Naive thymus-derived CD8-positive, alpha-beta T cell (primary cell): ENCODE measurements around the gene CAMP. TPM values are rescaled to one million over a fixed set of nuclear protein-coding genes. Genes with fewer than 3 reads are reported as not detected.

ENCODE experiments used
- ATAC-seq, 2 donors: fragments of 150-1000 bp; cut with Tn5 transposase in 1 of 2; sonication (Bioruptor Pico), chemical (Tn5 transposase) in 1 of 2; 1 replicate in 1 of 2; 2 replicates in 1 of 2; pipeline ENCODE4 v1.10.0; 2021; ENCODE audit warnings: mild to moderate bottlenecking in 2 of 2, moderate library complexity in 2 of 2
- POLR2A ChIA-PET: fragments of 350-600 bp; sonication (Branson Sonifier 250); formaldehyde crosslinking; loops from one replicate; lab custom pipeline; 2021; ENCODE audit warnings: antibody characterized with exemption; lab: Charles Lee
- DNase-seq, 10 donors: peaks; one replicate each; pipeline versions ENCODE4 v3.0.0 to v3.0.0-alpha.2; 2020 to 2022
- H3K27ac Mint-ChIP-seq, 10 donors: one replicate each; pipeline ENCODE4 v1.8.0; 2020 to 2022; ENCODE audit warnings: mild to moderate bottlenecking in 10 of 10, mixed read lengths in 10 of 10, moderate library complexity in 4 of 10, inconsistent platforms in 1 of 10
- H3K27me3 Mint-ChIP-seq, 5 donors: one replicate each; pipeline ENCODE4 v1.8.0; 2021 to 2022; ENCODE audit warnings: mixed read lengths in 5 of 5
- H3K36me3 Mint-ChIP-seq, 3 donors: one replicate each; pipeline ENCODE4 v1.8.0; 2020 to 2022; ENCODE audit warnings: mixed read lengths in 3 of 3, mild to moderate bottlenecking in 2 of 3, inconsistent platforms in 1 of 3
- H3K4me1 Mint-ChIP-seq, 4 donors: one replicate each; pipeline ENCODE4 v1.8.0; 2021 to 2022; ENCODE audit warnings: mixed read lengths in 4 of 4
- H3K4me3 Mint-ChIP-seq, 10 donors: one replicate each; pipeline ENCODE4 v1.8.0; 2020 to 2022; ENCODE audit warnings: mild to moderate bottlenecking in 10 of 10, mixed read lengths in 10 of 10, moderate library complexity in 6 of 10, inconsistent platforms in 1 of 10
- H3K9me3 Mint-ChIP-seq, 9 donors: one replicate each; pipeline ENCODE4 v1.8.0; 2020 to 2022; ENCODE audit warnings: mixed read lengths in 9 of 9, mild to moderate bottlenecking in 3 of 9, inconsistent platforms in 1 of 9, moderate library complexity in 1 of 9
- polyA plus RNA-seq, 3 donors: library from polyadenylated mRNA; unstranded; fragments of 300-500 nt; fragmentation: Illumina TruSeq; gene quantifications; one replicate each; pipeline ENCODE4 v1.2.3, GENCODE V29; 2021
- total RNA-seq, 8 experiments: library from RNA in 2 of 8; stranded (reverse) in 2 of 8; gene quantifications; one replicate each; pipeline ENCODE4 v1.2.3 and lab custom pipeline; 2021 to 2026

CAMP gene
- total and polyA plus RNA-seq, 5 experiments from 2014 or later = not detected

- H3K4me3 Mint-ChIP-seq = peak overlapping the region; percentile 86 to 95 (median 92)
- ATAC-seq = no peak
- peak overlapping the region; percentile 88 to 95 (median 92) for H3K27ac Mint-ChIP-seq
- peaks cover 0 to 7% (median 0%) of the 10 kb centered on the region in 3 donors for H3K36me3 Mint-ChIP-seq
- H3K9me3 Mint-ChIP-seq = no peaks in the 10 kb centered on the region
- POLR2A ChIA-PET = interaction anchor here (0.6 to 2.8 kb wide), 6 partner anchors 23 to 315 kb away, joined by 3 to 26 read pairs (median 6); partner anchors contain the start of genes ATRIP, CDC25A and NME6
- peaks cover 2 to 43% (median 17%) of the 10 kb centered on the region in 4 donors for H3K4me1 Mint-ChIP-seq
- DNase-seq = peak in 2 of 10 donors; percentile 5 to 8
- no peaks in the 10 kb centered on the region for H3K27me3 Mint-ChIP-seq
These were observed 18.6 kb downstream of the CAMP start for GRCh38 chr3:48241796-48242455.

DNA sequence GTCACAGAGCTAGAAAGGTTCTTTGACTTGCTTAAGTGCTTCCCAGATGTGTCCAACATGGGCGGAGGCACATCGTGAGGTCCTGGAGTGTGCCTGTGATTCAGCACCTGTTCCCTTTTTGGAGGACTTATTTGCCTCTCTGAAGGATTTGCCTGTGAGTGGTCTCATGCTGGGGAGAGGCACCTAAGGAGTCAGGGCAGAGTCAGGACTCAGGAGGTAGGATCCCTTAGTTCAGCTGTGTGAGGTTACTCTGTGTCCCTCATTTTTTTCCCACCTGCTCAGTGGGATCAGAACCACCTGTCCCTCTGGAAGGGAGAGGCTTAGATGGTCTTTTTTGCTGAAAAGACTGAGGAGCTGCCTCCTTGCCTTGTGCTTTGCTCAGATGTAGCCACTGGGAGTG is 20.6 kb downstream of the CAMP start:
- ATAC-seq (no peak), DNase-seq (no peak)
- Mint-ChIP-seq H3K36me3 (peaks cover 0 to 25% (median 0%) of the 10 kb centered on the region in 3 donors), H3K9me3 (no peaks in the 10 kb centered on the region), H3K27me3 (no peaks in the 10 kb centered on the region), H3K4me3 (no peak overlapping the region), H3K27ac (peak overlapping the region in 4 of 10 donors; percentile 4 to 66 (median 32)), H3K4me1 (peaks cover 2 to 49% (median 29%) of the 10 kb centered on the region in 4 donors)
- POLR2A ChIA-PET = interaction anchor here (0.8 kb wide), 1 partner anchor 823 kb away, joined by 5 read pairs; no protein-coding TSS in a partner anchor

GRCh38 chr3:48244461-48244860 is 21.2 kb downstream of the CAMP start:
- Mint-ChIP-seq H3K9me3 (no peaks in the 10 kb centered on the region), H3K4me1 (peaks cover 2 to 49% (median 29%) of the 10 kb centered on the region in 4 donors), H3K27me3 (no peaks in the 10 kb centered on the region), H3K27ac (no peak overlapping the region), H3K4me3 (no peak overlapping the region), H3K36me3 (peaks cover 0 to 31% (median 0%) of the 10 kb centered on the region in 3 donors)
- DNase-seq = no peak
- no peak for ATAC-seq
- POLR2A ChIA-PET = no interaction called here

DNA sequence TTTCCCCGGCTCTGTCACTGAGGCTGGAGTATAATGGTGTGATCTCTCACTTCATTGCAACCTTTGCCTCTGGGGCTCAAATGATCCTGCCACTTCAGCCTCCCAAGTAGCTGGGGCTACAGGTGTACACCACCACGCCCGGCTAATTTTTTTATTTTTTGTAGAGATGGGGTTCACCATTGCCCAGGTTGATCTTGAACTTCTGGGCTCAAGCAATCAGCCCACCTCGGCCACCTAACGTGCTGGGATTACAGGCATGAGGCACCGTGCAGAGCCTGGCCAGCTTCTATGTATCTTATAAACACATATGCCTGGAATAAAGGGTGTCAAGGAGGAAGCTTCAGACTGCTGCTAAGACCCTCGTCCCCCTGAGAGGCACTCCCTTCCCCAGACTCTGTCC is 21.8 kb downstream of the CAMP start:
- POLR2A ChIA-PET = interaction anchor here (0.7 kb wide), 1 partner anchor 15 kb away, joined by 4 read pairs; no protein-coding TSS in a partner anchor

GRCh38 chr3:48247401-48247811 is 24.1 kb downstream of the CAMP start:
- DNase-seq (no peak), ATAC-seq (no peak)
- Mint-ChIP-seq H3K36me3 (peaks cover 0 to 54% (median 2%) of the 10 kb centered on the region in 3 donors), H3K9me3 (no peaks in the 10 kb centered on the region), H3K27me3 (no peaks in the 10 kb centered on the region), H3K27ac (peak overlapping the region in 3 of 10 donors; percentile 27 to 83 (median 47)), H3K4me1 (peaks cover 2 to 37% (median 18%) of the 10 kb centered on the region in 4 donors), H3K4me3 (no peak overlapping the region)
- POLR2A ChIA-PET = no interaction called here

More for the DNA sequence above, 21.8 kb downstream of the CAMP start:
- DNase-seq (no peak), ATAC-seq (no peak)
- Mint-ChIP-seq H3K36me3 (peaks cover 0 to 37% (median 0%) of the 10 kb centered on the region in 3 donors), H3K9me3 (no peaks in the 10 kb centered on the region), H3K4me3 (no peak overlapping the region), H3K27me3 (no peaks in the 10 kb centered on the region), H3K4me1 (peaks cover 2 to 48% (median 26%) of the 10 kb centered on the region in 4 donors), H3K27ac (peak overlapping the region in 2 of 10 donors; percentile 47 to 79)

DNA sequence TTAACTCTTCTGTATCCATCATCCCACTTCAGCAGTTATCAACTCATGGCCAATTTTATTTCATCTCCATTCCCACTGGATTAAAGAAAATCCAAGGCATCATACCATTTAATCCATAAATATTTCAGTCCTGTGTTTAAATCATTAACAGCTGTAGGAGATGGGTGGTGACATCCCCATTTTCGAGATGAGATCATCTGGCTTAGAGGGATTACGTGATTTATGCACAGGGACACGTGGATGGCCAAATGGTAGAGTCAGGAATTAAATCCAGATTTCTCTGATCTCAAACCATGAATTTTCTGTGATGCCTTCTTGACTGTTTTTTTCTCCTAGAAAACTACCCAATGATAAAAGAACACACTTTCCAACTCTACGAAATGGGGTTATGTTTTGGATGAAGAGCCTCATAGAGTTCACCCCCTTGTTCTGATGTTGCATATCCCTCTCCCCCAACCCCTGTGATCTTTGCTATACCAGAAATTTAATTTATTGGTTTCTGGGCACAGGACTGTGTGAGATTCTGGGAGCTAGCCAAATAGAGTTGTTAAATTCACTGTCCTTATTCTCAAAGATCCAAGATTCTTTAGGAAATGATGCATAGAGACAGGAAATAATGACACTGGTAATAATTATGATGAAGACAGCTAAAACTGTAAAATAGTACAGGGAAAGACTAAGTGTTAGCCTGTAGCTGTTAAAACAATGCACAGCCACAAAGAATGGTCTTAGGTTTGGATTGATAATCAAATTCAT is 25.0 kb downstream of the CAMP start:
- POLR2A ChIA-PET = no interaction called here
- no peaks in the 10 kb centered on the region for H3K27me3 Mint-ChIP-seq
- peaks cover 2 to 32% (median 16%) of the 10 kb centered on the region in 4 donors for H3K4me1 Mint-ChIP-seq
- ATAC-seq (no peak), DNase-seq (no peak)
- H3K36me3 Mint-ChIP-seq = peaks cover 0 to 61% (median 2%) of the 10 kb centered on the region in 3 donors
- peak overlapping the region in 2 of 10 donors; percentile 0 to 8 for H3K27ac Mint-ChIP-seq
- no peaks in the 10 kb centered on the region for H3K9me3 Mint-ChIP-seq
- no peak overlapping the region for H3K4me3 Mint-ChIP-seq

- H3K4me1 Mint-ChIP-seq = peaks cover 2 to 16% (median 11%) of the 10 kb centered on the region in 4 donors
- peaks cover 0 to 2% (median 0%) of the 10 kb centered on the region in 9 donors for H3K9me3 Mint-ChIP-seq
- H3K27me3 Mint-ChIP-seq = no peaks in the 10 kb centered on the region
- DNase-seq = no peak
- H3K4me3 Mint-ChIP-seq = no peak overlapping the region
- peak overlapping the region in 1 of 10 donors; percentile 27 for H3K27ac Mint-ChIP-seq
- no peak for ATAC-seq
- H3K36me3 Mint-ChIP-seq = peaks cover 7 to 73% (median 17%) of the 10 kb centered on the region in 3 donors
- POLR2A ChIA-PET = no interaction called here
These were observed 33.3 kb downstream of the CAMP start for GRCh38 chr3:48256557-48256956.

DNA sequence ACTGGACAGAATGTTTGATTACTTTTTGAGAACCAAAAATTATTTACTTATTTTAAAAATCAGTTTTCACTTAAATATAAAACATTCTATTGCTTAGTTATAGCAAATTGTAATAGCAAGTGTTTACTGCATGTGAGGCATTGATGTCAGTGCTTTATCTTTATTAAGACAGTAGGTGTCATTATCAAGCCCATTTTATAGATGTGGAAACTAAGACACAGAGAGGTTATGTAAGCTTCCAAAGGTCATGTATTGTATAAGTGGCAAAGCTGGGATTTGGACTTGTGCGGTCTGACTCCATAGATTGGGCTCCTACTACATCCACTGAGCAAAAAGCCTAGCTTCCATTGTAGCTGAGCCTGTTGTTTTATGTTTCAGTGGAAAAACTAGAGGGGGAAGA is 35.2 kb downstream of the CAMP start:
- Mint-ChIP-seq H3K4me3 (no peak overlapping the region), H3K27ac (peak overlapping the region in 2 of 10 donors; percentile 22 to 30), H3K27me3 (no peaks in the 10 kb centered on the region), H3K36me3 (peaks cover 7 to 77% (median 24%) of the 10 kb centered on the region in 3 donors), H3K4me1 (peaks cover 2 to 15% (median 11%) of the 10 kb centered on the region in 4 donors), H3K9me3 (peaks cover 0 to 2% (median 0%) of the 10 kb centered on the region in 9 donors)
- no peak for DNase-seq
- no peak for ATAC-seq
- POLR2A ChIA-PET = no interaction called here

GRCh38 chr3:48267782-48268181 is 44.5 kb downstream of the CAMP start:
- peaks cover 17 to 34% (median 31%) of the 10 kb centered on the region in 4 donors for H3K4me1 Mint-ChIP-seq
- POLR2A ChIA-PET = interaction anchor here (0.6 to 3.4 kb wide), 3 partner anchors 27 to 193 kb away, joined by 5 to 26 read pairs (median 22); partner anchors contain the start of genes NME6 and ZNF589
- no peaks in the 10 kb centered on the region for H3K27me3 Mint-ChIP-seq

DNA sequence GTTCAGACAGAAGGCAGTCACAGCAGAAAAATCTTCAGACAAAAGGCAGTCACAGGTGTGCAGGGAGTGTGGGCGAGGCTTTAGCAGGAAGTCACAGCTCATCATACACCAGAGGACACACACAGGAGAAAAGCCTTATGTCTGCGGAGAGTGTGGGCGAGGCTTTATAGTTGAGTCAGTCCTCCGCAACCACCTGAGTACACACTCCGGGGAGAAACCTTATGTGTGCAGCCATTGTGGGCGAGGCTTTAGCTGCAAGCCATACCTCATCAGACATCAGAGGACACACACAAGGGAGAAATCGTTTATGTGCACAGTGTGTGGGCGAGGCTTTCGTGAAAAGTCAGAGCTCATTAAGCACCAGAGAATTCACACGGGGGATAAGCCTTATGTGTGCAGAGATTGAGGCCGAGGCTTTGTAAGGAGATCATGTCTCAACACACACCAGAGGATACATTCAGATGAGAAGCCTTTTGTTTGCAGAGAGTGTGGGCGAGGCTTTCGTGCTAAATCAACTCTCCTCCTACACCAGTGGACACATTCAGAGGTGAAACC is 45.2 kb downstream of the CAMP start:
- ATAC-seq = peak; percentile 96 to 97
- POLR2A ChIA-PET = interaction anchor here (0.6 to 3.4 kb wide), 8 partner anchors 22 to 289 kb away, joined by 3 to 26 read pairs (median 5); partner anchors contain the start of genes NME6, PFKFB4 and ZNF589

More at GRCh38 chr3:48267782-48268181, 44.5 kb downstream of the CAMP start:
- H3K27ac Mint-ChIP-seq = peak overlapping the region; percentile 84 to 99 (median 93)
- H3K9me3 Mint-ChIP-seq = no peaks in the 10 kb centered on the region
- no peak for ATAC-seq
- DNase-seq = no peak
- H3K36me3 Mint-ChIP-seq = peaks cover 0 to 30% (median 5%) of the 10 kb centered on the region in 3 donors
- H3K4me3 Mint-ChIP-seq = peak overlapping the region in 8 of 10 donors; percentile 23 to 88 (median 58)

DNA sequence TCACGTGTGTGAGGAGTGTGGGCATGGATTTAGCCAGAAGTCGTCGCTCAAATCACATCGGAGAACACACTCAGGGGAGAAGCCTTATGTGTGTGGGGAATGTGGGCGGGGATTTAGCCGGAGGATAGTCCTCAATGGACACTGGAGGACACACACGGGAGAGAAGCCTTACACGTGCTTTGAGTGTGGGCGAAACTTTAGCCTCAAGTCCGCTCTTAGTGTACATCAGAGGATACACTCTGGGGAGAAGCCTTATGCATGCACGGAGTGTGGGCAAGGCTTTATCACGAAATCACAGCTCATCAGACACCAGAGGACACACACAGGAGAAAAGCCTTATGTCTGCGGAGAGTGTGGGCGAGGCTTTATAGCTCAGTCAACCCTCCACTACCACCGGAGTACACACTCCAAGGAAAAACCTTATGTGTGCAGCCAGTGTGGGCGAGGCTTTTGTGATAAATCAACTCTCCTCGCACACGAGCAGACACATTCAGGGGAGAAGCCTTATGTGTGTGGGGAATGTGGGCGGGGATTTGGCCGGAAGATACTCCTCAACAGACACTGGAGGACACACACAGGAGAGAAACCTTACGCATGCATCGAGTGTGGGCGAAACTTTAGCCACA is 45.8 kb downstream of the CAMP start:
- ATAC-seq = peak; percentile 12 to 19
- DNase-seq = peak in 4 of 10 donors; percentile 7 to 22 (median 12)
- Mint-ChIP-seq H3K4me1 (peaks cover 20 to 38% (median 34%) of the 10 kb centered on the region in 4 donors), H3K9me3 (no peaks in the 10 kb centered on the region), H3K27me3 (no peaks in the 10 kb centered on the region), H3K27ac (peak overlapping the region; percentile 84 to 99 (median 93)), H3K36me3 (peaks cover 0 to 22% (median 1%) of the 10 kb centered on the region in 3 donors), H3K4me3 (peak overlapping the region; percentile 65 to 89 (median 82))
- POLR2A ChIA-PET = interaction anchor here (0.6 to 3.4 kb wide), 9 partner anchors 19 to 288 kb away, joined by 3 to 26 read pairs (median 5); partner anchors contain the start of genes NME6, PFKFB4 and ZNF589

More for the DNA sequence above, 45.2 kb downstream of the CAMP start:
- Mint-ChIP-seq H3K27ac (peak overlapping the region; percentile 84 to 99 (median 93)), H3K4me1 (peaks cover 17 to 35% (median 32%) of the 10 kb centered on the region in 4 donors), H3K4me3 (peak overlapping the region; percentile 65 to 89 (median 82)), H3K27me3 (no peaks in the 10 kb centered on the region), H3K36me3 (peaks cover 0 to 26% (median 5%) of the 10 kb centered on the region in 3 donors), H3K9me3 (no peaks in the 10 kb centered on the region)
- DNase-seq = peak; percentile 48 to 88 (median 80)
